HCT116 (cell line): ENCODE results near the gene ANKRD18A. TPM values are rescaled to one million over a fixed set of nuclear protein-coding genes. Genes with fewer than 3 reads are reported as not detected.
A peak's percentile ranks its signal among the peaks of the same experiment; 100 is the strongest.
"Not testable (repeated sequence)": the region's sequence is repeated elsewhere in the genome, so short reads cannot be mapped to it uniquely, and the experiment has no call there.

Experiments
- ATAC-seq: fragments of 200-7000 bp; cut with Tn5 transposase; 2 replicates; pipeline ENCODE4 v1.9.1; 2020; ENCODE audit warnings: mild to moderate bottlenecking, moderate library complexity
- BruUV-seq: library from RNA; stranded (reverse); fragments of 400-500 nt; replicated peaks from 2 replicates; lab custom pipeline; 2021; lab: Mats Ljungman, UMichigan
- CTCF ChIA-PET: fragments of 300-600 bp; sonication (Branson Sonifier 250); formaldehyde crosslinking; loops from one replicate; lab custom pipeline; 2021; ENCODE audit warnings: antibody characterized with exemption; lab: Charles Lee
- POLR2A ChIA-PET: fragments of 300-600, 350-600 bp; sonication (Branson Sonifier 250); formaldehyde crosslinking; loops from one replicate; lab custom pipeline; 2021; ENCODE audit warnings: antibody characterized with exemption; lab: Charles Lee
- RAD21 ChIA-PET, 2 experiments: fragments of 300-600 bp; sonication (Branson Sonifier 250); formaldehyde crosslinking; loops; one replicate each; lab custom pipeline; 2023; ENCODE audit warnings: low total read pairs in 2 of 2; ENCODE audit not compliant: uncharacterized antibody in 2 of 2, unreplicated experiment in 2 of 2, low non-redundant PET in 1 of 2; lab: Charles Lee
- DNase-seq: peaks from one replicate; pipeline ENCODE4 v3.0.0-alpha.2; 2010; ENCODE audit warnings: low read depth, low spot score
- H2AFZ ChIP-seq: fragments of 200-600 bp; shearing (Covaris generic), sonication (generic); 2 replicates; pipeline ENCODE4 v1.6.1; 2017; ENCODE audit warnings: low read depth, mixed run types, mixed read lengths, antibody characterized with exemption, low read length; ENCODE audit not compliant: poor library complexity, severe bottlenecking
- H3K27ac ChIP-seq: 2 replicates; pipeline ENCODE4 v1.5.1; 2012; ENCODE audit warnings: low read depth, low read length
- H3K27me3 ChIP-seq: fragments of 200-600 bp; sonication (generic); 2 replicates; pipeline ENCODE4 v1.6.1; 2016; ENCODE audit warnings: mixed run types, low read length, mixed read lengths; ENCODE audit not compliant: insufficient read depth
- H3K36me3 ChIP-seq, 2 experiments: fragments of 200-500 bp in 1 of 2; fragments of 200-600 bp in 1 of 2; sonication (Bioruptor generic) in 1 of 2; sonication (generic) in 1 of 2; 2 replicates each; pipeline versions ENCODE4 v1.5.1 to v1.6.1; 2014 to 2016; ENCODE audit warnings: low read length in 2 of 2, inconsistent platforms in 1 of 2, mixed read lengths in 1 of 2, mixed run types in 1 of 2; ENCODE audit not compliant: insufficient read depth in 2 of 2, control insufficient read depth in 1 of 2
- H3K4me1 ChIP-seq, 2 experiments: fragments of 200-600 bp in 1 of 2; sonication (generic) in 1 of 2; 2 replicates each; pipeline versions ENCODE4 v1.5.1 to v1.6.1; 2012 to 2017; ENCODE audit warnings: low read length in 2 of 2, inconsistent platforms in 1 of 2, mild to moderate bottlenecking in 1 of 2, mixed read lengths in 1 of 2, mixed run types in 1 of 2, moderate library complexity in 1 of 2; ENCODE audit not compliant: insufficient read depth in 2 of 2, control insufficient read depth in 1 of 2
- H3K4me2 ChIP-seq: fragments of 200-600 bp; sonication (generic); 2 replicates; pipeline ENCODE4 v1.6.1; 2017; ENCODE audit warnings: mixed run types, low read length, mixed read lengths
- H3K4me3 ChIP-seq, 2 experiments: fragments of 200-600 bp in 1 of 2; sonication (generic) in 1 of 2; replicated peaks in 1 of 2; 2 replicates each; pipeline ENCODE4 v1.5.1; 2011 to 2016; ENCODE audit warnings: low read length in 2 of 2, control low read depth in 1 of 2, low read depth in 1 of 2, mild to moderate bottlenecking in 1 of 2, mixed read lengths in 1 of 2, mixed run types in 1 of 2
- H3K79me2 ChIP-seq: fragments of 200-600 bp; sonication (generic); 2 replicates; pipeline ENCODE4 v1.6.1; 2017; ENCODE audit warnings: mild to moderate bottlenecking, mixed run types, low read length, moderate library complexity, mixed read lengths; ENCODE audit not compliant: insufficient read depth
- H3K9ac ChIP-seq: fragments of 200-600 bp; sonication (generic); 2 replicates; pipeline ENCODE4 v1.6.1; 2016; ENCODE audit warnings: low read length, mixed read lengths
- H3K9me2 ChIP-seq: fragments of 200-600 bp; sonication (generic), shearing (Covaris generic); 2 replicates; pipeline ENCODE4 v1.6.1; 2017; ENCODE audit warnings: mixed run types, mild to moderate bottlenecking, moderate library complexity; ENCODE audit not compliant: insufficient read depth
- H3K9me3 ChIP-seq, 2 experiments: fragments of 200-500 bp in 1 of 2; fragments of 200-600 bp in 1 of 2; sonication (Bioruptor generic) in 1 of 2; sonication (generic) in 1 of 2; 2 replicates each; pipeline ENCODE4 v1.6.1; 2014 to 2017; ENCODE audit warnings: low read length in 2 of 2, mixed read lengths in 2 of 2, inconsistent platforms in 1 of 2, low read depth in 1 of 2, mild to moderate bottlenecking in 1 of 2, mixed run types in 1 of 2, moderate library complexity in 1 of 2; ENCODE audit not compliant: control insufficient read depth in 1 of 2, insufficient read depth in 1 of 2
- H4K20me1 ChIP-seq: fragments of 200-600 bp; sonication (generic), shearing (Covaris generic); 2 replicates; pipeline ENCODE4 v1.6.1; 2017; ENCODE audit warnings: mixed run types, mild to moderate bottlenecking, moderate library complexity; ENCODE audit not compliant: insufficient read depth
- CEBPB ChIP-seq: IDR thresholded peaks from 2 replicates; pipeline ENCODE4 v1.6.1; 2012; ENCODE audit warnings: low read depth
- ELF1 ChIP-seq: IDR thresholded peaks from 2 replicates; pipeline ENCODE4 v1.6.1; 2012; ENCODE audit warnings: low read depth, borderline replicate concordance
- EZH2phosphoT487 ChIP-seq: fragments of 200-600 bp; IDR thresholded peaks from 2 replicates; pipeline ENCODE4 v1.6.1; 2018; ENCODE audit warnings: antibody characterized with exemption, borderline replicate concordance
- SIN3A ChIP-seq: IDR thresholded peaks from 2 replicates; pipeline ENCODE4 v1.6.1; 2012; ENCODE audit warnings: low read depth
- TCF7L2 ChIP-seq: IDR thresholded peaks from 2 replicates; pipeline ENCODE4 v1.7.0; 2011; ENCODE audit warnings: borderline replicate concordance, inconsistent platforms; ENCODE audit not compliant: insufficient read depth, insufficient read length; ENCODE audit errors: extremely low read depth
- intact Hi-C: fragments of 100-400 bp; cut with micrococcal nuclease; formaldehyde crosslinking; loops from 2 replicates; pipeline ENCODE4 v1.10.0; 2022
- total RNA-seq: library from RNA; stranded (reverse); gene quantifications from one replicate; pipeline ENCODE4 v1.2.1, GENCODE V29; 2021; ENCODE audit not compliant: unreplicated experiment

Gene ANKRD18A
- total RNA-seq, 1 experiment from 2014 or later: 24.2 TPM

- no peak for TF ChIP-seq ELF1
- TF ChIP-seq EZH2phosphoT487: no peak
- TF ChIP-seq CEBPB: no peak
These were observed 1.3 kb upstream of the ANKRD18A start (continued) for GRCh38 chr9:38621434-38622287.

- BruUV-seq: TSS peak; percentile 56
- H3K9me2 ChIP-seq: no peaks in the 10 kb centered on the region
- peak overlapping the region; percentile 92 for H3K4me2 ChIP-seq
- peak overlapping the region; percentile 79 for H3K9ac ChIP-seq
- no peaks in the 10 kb centered on the region for H4K20me1 ChIP-seq
- ChIA-PET RAD21 (no interaction called here), POLR2A (interaction anchor here (0.8 to 1.4 kb wide), 2 partner anchors 27 to 492 kb away, joined by 3 to 4 read pairs; no protein-coding TSS in a partner anchor), CTCF (interaction anchor here (0.8 to 1.6 kb wide), 2 partner anchors 22 to 53 kb away, joined by 4 to 19 read pairs; no protein-coding TSS in a partner anchor)
- H3K9me3 ChIP-seq: no peaks in the 10 kb centered on the region
- DNase-seq: no peak
- peaks cover 2 to 14% of the 10 kb centered on the region in 2 experiments; a peak in 2 of 4 replicates for H3K4me1 ChIP-seq
- H3K4me3 ChIP-seq: peak overlapping the region; percentile 74 to 82
- intact Hi-C loops: loop anchor here (5.0 kb wide), 1 partner anchor 52 kb away; no protein-coding TSS in a partner anchor
- TF ChIP-seq TCF7L2 (peak; percentile 57), ELF1 (no peak), SIN3A (no peak)
- H3K27me3 ChIP-seq: no peaks in the 10 kb centered on the region
- H3K36me3 ChIP-seq: no peaks in the 10 kb centered on the region
- peak overlapping the region; percentile 3 for H2AFZ ChIP-seq
- peak; percentile 45 for ATAC-seq
- peak overlapping the region; percentile 81 for H3K27ac ChIP-seq
- H3K79me2 ChIP-seq: peaks cover 14% of the 10 kb centered on the region; the same call in 1 of the 2 replicates
These were observed 594 bp downstream of the ANKRD18A start for GRCh38 chr9:38619556-38620447.

- H4K20me1 ChIP-seq, H3K79me2 ChIP-seq, H3K36me3 ChIP-seq, H2AFZ ChIP-seq, H3K9me3 ChIP-seq, H3K27me3 ChIP-seq, DNase-seq, ATAC-seq, intact Hi-C loops, BruUV-seq, H3K4me1 ChIP-seq, CTCF ChIA-PET, H3K4me3 ChIP-seq, H3K9ac ChIP-seq, RAD21 ChIA-PET, H3K4me2 ChIP-seq, H3K9me2 ChIP-seq, POLR2A ChIA-PET, H3K27ac ChIP-seq: not testable (repeated sequence)
These were observed 22.2 kb downstream of the ANKRD18A start for GRCh38 chr9:38598029-38598745.

- ATAC-seq, H3K27ac ChIP-seq, H2AFZ ChIP-seq, H3K9me3 ChIP-seq, H3K9ac ChIP-seq, H4K20me1 ChIP-seq, H3K4me3 ChIP-seq, H3K9me2 ChIP-seq, POLR2A ChIA-PET, DNase-seq, H3K79me2 ChIP-seq, RAD21 ChIA-PET, BruUV-seq, H3K36me3 ChIP-seq, H3K27me3 ChIP-seq, intact Hi-C loops, H3K4me1 ChIP-seq, H3K4me2 ChIP-seq, CTCF ChIA-PET: not testable (repeated sequence)
These were observed 25.3 kb downstream of the ANKRD18A start for GRCh38 chr9:38595117-38595516.
